ENCODE data around the gene PLAGL2.

PLAGL2 gene

DNA sequence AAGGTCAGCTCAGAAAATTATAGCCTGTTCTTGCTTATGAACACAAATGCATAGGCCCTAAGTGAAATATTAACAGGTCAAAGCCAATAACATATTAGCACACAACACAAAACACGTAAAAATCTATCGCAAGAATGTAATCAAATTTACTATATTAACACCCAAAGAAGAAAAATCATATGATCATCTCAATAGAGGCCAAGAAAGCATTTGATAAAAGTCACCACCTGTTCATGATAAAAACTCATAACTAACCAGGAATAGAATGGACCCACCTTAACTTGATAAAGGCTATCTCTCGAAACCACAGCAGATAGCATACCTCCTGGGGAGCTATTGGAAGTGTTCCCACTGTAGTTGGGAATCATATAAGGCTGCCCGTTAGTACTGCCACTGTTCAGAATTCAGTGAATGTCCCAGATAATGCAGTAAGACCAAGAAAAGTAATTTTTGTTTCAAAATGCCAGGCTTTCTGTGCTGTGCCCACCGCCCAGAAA, 21.8 kb upstream of the PLAGL2 start:
- Histone ChIP-seq H3K9ac (ENCODE audit: low read length) (no peak overlapping the region), H3K4me3 (ENCODE audit: low read depth in 1 of 2, low read length in 2 of 2) (no peak overlapping the region), H3K36me3 (ENCODE audit: insufficient read depth, low read length) (peaks cover 49% of the 10 kb centered on the region), H3K4me1 (ENCODE audit: insufficient read depth, low read length) (no peaks in the 10 kb centered on the region), H3K9me3 (ENCODE audit: low read length) (no peaks in the 10 kb centered on the region), H3K27me3 (ENCODE audit: control insufficient read depth in 1 of 2, insufficient read depth in 2 of 2, low read length in 2 of 2) (no peaks in the 10 kb centered on the region), H3K27ac (ENCODE audit: low read depth, low read length) (no peak overlapping the region)

DNA sequence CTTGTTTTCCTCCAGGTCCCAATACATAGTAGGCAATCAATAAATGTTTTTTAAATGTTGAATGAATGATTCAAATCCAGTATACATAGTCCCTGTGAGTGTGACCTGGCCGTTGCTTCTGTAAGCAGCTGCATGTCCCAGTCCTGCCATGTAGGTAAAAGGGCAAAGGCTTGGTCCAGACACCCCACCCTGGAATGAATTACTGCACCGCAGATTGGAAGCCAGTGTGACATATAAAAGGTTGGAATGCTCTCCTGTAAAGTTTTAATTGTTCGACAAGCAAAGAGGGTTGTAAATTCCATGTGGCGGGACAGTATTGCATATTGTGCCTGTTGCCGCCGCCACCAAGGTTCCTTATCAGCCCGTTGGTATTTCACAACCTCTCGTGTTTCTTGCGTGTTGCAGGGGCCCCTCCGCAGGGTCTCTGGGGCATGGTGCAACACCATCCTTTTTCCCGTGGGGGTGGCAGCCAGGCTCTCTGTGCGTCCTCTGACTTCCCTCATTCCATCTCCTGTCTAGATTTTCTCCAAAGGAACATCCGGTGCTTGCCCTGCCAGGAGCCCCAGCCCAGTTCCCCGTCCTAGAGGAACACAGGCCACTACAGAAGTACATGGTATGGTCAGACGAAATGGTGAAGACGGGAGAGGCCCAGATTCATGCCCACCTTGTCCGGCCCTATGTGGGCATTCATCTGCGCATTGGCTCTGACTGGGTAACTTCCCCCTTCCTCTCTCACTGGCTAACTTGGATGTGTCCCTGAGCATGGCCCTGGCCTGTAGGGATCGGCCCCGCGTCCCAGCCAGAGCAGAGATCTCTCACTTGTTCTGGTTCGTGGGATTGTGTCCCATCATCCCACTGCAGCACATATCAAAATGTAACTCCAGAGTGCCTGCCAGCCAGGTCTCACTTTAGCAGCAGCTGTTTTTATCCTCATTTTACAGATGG, 20.5 kb upstream of the PLAGL2 start:
- H3K4me1 ChIP-seq (ENCODE audit: insufficient read depth, low read length): no peaks in the 10 kb centered on the region
- H3K27me3 ChIP-seq (ENCODE audit: control insufficient read depth in 1 of 2, insufficient read depth in 2 of 2, low read length in 2 of 2): no peaks in the 10 kb centered on the region
- H3K9me3 ChIP-seq (ENCODE audit: low read length): no peaks in the 10 kb centered on the region
- H3K4me3 ChIP-seq (ENCODE audit: low read depth in 1 of 2, low read length in 2 of 2): no peak overlapping the region
- no peak overlapping the region for H3K27ac ChIP-seq (ENCODE audit: low read depth, low read length)
- no peak overlapping the region for H3K9ac ChIP-seq (ENCODE audit: low read length)
- peaks cover 50% of the 10 kb centered on the region for H3K36me3 ChIP-seq (ENCODE audit: insufficient read depth, low read length)

DNA sequence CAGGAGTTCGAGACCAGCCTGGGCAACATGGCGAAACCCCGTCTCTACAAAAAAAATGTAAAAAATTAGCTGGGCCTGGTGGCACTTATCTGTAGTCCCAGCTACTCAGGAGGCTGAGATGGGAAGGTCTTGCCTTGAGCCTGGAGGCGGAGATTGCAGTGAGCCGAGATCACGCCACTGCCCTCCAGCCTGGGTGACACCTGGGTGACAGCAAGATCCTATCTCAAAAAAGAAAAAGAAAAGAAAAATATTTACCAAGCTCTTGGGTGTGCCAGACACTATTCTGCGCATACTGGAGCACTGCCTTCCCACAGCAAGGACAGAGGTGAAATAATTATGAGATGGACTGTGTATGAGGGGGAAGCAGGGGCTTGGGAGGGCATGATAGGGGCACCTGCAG, 19.8 kb upstream of the PLAGL2 start:
- Histone ChIP-seq H3K36me3 (ENCODE audit: insufficient read depth, low read length) (peaks cover 48% of the 10 kb centered on the region), H3K9me3 (ENCODE audit: low read length) (no peaks in the 10 kb centered on the region), H3K9ac (ENCODE audit: low read length) (no peak overlapping the region), H3K27me3 (ENCODE audit: control insufficient read depth in 1 of 2, insufficient read depth in 2 of 2, low read length in 2 of 2) (no peaks in the 10 kb centered on the region), H3K4me1 (ENCODE audit: insufficient read depth, low read length) (no peaks in the 10 kb centered on the region), H3K27ac (ENCODE audit: low read depth, low read length) (no peak overlapping the region), H3K4me3 (ENCODE audit: low read depth in 1 of 2, low read length in 2 of 2) (no peak overlapping the region)

DNA sequence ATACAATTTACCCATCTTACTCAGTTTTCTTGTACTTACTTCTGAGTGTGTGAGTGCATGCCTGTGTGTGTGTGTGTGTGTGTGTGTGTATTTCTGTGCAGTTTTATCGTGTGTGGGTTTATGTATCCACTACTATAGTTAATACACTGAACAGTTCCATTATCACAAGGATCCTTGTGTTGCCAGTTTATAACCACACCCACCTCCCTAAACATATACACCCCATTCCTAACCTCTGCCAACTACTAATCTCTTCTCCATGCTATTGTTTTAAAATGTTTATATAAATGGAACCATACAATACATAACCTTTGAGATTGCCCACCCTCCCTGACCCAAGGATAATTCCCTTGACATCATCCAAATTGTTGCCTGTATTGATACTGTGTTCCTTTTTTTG, 18.8 kb upstream of the PLAGL2 start:
- Histone ChIP-seq H3K9me3 (ENCODE audit: low read length) (no peaks in the 10 kb centered on the region), H3K36me3 (ENCODE audit: insufficient read depth, low read length) (peaks cover 41% of the 10 kb centered on the region), H3K9ac (ENCODE audit: low read length) (no peak overlapping the region), H3K4me1 (ENCODE audit: insufficient read depth, low read length) (no peaks in the 10 kb centered on the region), H3K4me3 (ENCODE audit: low read depth in 1 of 2, low read length in 2 of 2) (no peak overlapping the region), H3K27me3 (ENCODE audit: control insufficient read depth in 1 of 2, insufficient read depth in 2 of 2, low read length in 2 of 2) (no peaks in the 10 kb centered on the region), H3K27ac (ENCODE audit: low read depth, low read length) (no peak overlapping the region)

DNA sequence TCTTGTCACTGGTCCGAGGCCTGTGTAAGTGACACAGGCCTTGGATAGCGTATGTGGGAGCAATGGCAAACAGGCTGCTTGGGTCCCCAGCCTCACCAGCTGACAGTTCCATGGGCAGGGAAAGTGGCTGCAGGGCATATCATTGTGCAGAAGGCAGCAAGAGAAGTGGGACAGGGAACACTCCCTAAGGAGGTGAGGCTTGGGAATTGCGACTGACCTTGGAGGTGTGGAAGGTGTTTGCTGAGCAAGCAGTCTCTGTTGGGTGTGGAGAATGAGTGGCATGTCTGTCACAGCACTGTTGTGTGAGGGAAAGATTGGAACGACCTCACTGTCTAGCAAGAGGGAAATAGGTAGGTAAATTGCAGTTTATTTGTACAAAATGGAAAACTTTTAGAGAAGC, 16.9 kb upstream of the PLAGL2 start:
- Histone ChIP-seq H3K27ac (ENCODE audit: low read depth, low read length) (no peak overlapping the region), H3K4me3 (ENCODE audit: low read depth in 1 of 2, low read length in 2 of 2) (no peak overlapping the region), H3K27me3 (ENCODE audit: control insufficient read depth in 1 of 2, insufficient read depth in 2 of 2, low read length in 2 of 2) (no peaks in the 10 kb centered on the region), H3K9me3 (ENCODE audit: low read length) (no peaks in the 10 kb centered on the region), H3K36me3 (ENCODE audit: insufficient read depth, low read length) (peaks cover 31% of the 10 kb centered on the region), H3K4me1 (ENCODE audit: insufficient read depth, low read length) (no peaks in the 10 kb centered on the region), H3K9ac (ENCODE audit: low read length) (no peak overlapping the region)

DNA sequence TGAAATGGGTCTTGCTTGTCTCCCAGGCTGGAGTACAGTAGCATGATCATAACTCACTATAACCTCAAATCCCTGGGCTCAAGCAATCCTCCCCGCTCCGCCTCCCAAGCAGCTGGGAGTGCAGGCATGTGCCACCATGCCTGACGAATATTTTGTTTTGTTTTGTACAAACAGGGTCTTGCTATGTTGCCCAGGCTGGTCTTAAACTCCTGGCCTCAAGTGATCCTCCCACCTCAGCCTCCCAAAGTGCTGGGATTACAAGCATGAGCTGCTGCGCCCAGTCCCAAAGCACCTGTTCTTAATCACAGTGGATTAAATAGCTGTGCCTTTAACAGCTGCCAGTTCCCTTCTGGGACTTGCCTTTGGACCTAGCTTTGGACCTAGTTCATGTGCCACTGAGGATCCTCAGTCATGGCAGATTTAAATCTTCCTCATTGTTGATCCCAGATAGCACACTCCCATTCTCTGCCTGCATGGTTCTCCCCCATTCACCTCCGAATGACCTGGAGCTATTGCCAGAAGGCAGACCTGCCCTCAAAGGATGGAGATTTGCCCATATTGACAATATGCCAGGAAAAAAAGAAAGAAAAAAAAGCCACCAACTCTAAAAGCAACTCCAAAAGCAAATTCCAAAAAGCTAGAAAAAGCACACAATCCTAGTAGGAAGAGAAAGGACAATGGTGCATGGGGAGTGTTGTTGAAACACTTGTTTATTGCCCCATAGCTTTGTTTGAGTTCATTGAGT, 10.8 kb upstream of the PLAGL2 start:
- Histone ChIP-seq H3K4me3 (ENCODE audit: low read depth in 1 of 2, low read length in 2 of 2) (no peak overlapping the region), H3K36me3 (ENCODE audit: insufficient read depth, low read length) (peaks cover 34% of the 10 kb centered on the region), H3K9ac (ENCODE audit: low read length) (no peak overlapping the region), H3K4me1 (ENCODE audit: insufficient read depth, low read length) (no peaks in the 10 kb centered on the region), H3K27ac (ENCODE audit: low read depth, low read length) (no peak overlapping the region), H3K9me3 (ENCODE audit: low read length) (no peaks in the 10 kb centered on the region), H3K27me3 (ENCODE audit: control insufficient read depth in 1 of 2, insufficient read depth in 2 of 2, low read length in 2 of 2) (no peaks in the 10 kb centered on the region)

DNA sequence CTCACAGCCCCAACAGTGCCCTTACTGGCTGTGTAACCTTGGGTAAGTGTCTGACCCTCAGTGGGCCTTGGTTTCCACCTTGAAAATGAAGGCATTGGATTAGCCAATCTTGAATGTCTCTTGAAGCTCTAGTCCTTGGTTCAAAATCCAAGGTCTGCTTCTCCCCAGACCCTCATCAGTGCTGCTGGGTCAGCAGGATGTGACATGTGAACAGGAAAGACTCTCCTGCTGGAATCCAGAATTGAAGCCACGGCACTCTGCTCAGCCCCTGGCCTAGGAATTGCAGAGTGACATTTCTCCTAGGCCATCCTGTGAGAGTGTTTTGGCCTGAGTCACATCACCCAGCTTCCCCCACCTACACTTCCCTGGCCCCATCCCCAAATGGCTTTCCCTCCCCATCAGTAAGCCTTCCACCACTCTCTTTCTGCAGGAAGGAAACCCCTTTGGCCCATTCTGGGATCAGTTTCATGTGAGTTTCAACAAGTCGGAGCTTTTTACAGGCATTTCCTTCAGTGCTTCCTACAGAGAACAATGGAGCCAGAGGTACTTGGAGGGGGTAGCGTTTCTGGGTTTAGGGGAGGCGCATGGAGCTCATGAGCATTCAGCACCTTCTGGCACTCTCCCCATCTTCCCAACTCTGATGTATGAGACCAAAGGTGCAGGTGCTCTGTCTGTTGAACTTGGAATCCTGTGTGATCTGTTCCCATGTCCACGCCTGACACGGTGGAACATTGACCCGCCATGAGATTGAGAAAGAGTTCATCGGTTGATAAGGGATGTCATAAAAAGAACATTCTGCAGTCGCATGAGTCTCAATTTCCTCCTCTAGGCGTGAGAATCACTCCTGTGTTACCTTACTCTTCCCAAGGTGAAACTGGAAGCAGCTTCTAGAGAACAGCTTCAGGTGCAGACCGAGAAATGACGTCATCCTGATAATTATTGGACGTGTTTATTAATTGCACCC, 8.9 kb upstream of the PLAGL2 start:
- Histone ChIP-seq H3K27me3 (ENCODE audit: control insufficient read depth in 1 of 2, insufficient read depth in 2 of 2, low read length in 2 of 2) (no peaks in the 10 kb centered on the region), H3K4me3 (ENCODE audit: low read depth in 1 of 2, low read length in 2 of 2) (no peak overlapping the region), H3K9ac (ENCODE audit: low read length) (no peak overlapping the region), H3K27ac (ENCODE audit: low read depth, low read length) (no peak overlapping the region), H3K36me3 (ENCODE audit: insufficient read depth, low read length) (peaks cover 36% of the 10 kb centered on the region), H3K4me1 (ENCODE audit: insufficient read depth, low read length) (no peaks in the 10 kb centered on the region), H3K9me3 (ENCODE audit: low read length) (no peaks in the 10 kb centered on the region)

DNA sequence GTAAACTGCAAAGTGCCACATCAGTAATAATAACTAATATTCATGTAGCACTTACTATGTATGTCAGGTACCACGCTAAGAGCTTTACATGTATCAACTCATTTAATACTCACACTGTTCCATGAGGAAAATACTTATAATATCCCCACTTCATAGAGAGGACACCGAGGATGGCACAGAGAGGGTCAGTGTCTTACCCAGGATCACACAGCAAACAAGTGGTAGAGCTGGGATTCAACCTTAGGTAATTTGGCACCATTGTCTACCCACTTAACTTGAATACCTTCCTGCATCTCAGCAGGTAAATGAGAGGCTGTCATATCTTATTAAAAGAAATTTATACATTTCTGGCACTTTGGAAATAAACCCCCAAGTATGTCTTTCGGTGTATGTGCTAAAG, 8.2 kb upstream of the PLAGL2 start:
- H3K4me1 ChIP-seq (ENCODE audit: insufficient read depth, low read length): no peaks in the 10 kb centered on the region
- H3K27ac ChIP-seq (ENCODE audit: low read depth, low read length): no peak overlapping the region
- no peaks in the 10 kb centered on the region for H3K27me3 ChIP-seq (ENCODE audit: control insufficient read depth in 1 of 2, insufficient read depth in 2 of 2, low read length in 2 of 2)
- no peak overlapping the region for H3K9ac ChIP-seq (ENCODE audit: low read length)
- no peaks in the 10 kb centered on the region for H3K9me3 ChIP-seq (ENCODE audit: low read length)
- no peak overlapping the region for H3K4me3 ChIP-seq (ENCODE audit: low read depth in 1 of 2, low read length in 2 of 2)
- H3K36me3 ChIP-seq (ENCODE audit: insufficient read depth, low read length): peaks cover 39% of the 10 kb centered on the region

DNA sequence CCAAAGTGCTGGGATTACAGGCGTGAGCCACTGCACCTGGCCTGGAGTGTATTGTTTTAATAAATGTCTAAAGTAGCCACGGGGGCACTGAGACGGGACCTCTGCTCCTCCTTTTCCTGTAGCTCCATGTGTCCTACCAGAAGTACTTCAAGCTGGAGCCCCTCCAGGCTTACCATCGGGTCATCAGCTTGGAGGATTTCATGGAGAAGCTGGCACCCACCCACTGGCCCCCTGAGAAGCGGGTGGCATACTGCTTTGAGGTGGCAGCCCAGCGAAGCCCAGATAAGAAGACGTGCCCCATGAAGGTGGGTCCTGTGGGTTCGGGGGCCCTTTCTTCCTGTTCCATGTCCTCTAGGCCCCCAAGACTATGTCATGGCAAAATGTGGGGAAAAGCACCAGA, 7.6 kb upstream of the PLAGL2 start:
- no peaks in the 10 kb centered on the region for H3K27me3 ChIP-seq (ENCODE audit: control insufficient read depth in 1 of 2, insufficient read depth in 2 of 2, low read length in 2 of 2)
- H3K4me3 ChIP-seq (ENCODE audit: low read depth in 1 of 2, low read length in 2 of 2): no peak overlapping the region
- H3K9me3 ChIP-seq (ENCODE audit: low read length): no peaks in the 10 kb centered on the region
- H3K27ac ChIP-seq (ENCODE audit: low read depth, low read length): no peak overlapping the region
- H3K9ac ChIP-seq (ENCODE audit: low read length): no peak overlapping the region
- H3K36me3 ChIP-seq (ENCODE audit: insufficient read depth, low read length): peaks cover 44% of the 10 kb centered on the region
- no peaks in the 10 kb centered on the region for H3K4me1 ChIP-seq (ENCODE audit: insufficient read depth, low read length)

DNA sequence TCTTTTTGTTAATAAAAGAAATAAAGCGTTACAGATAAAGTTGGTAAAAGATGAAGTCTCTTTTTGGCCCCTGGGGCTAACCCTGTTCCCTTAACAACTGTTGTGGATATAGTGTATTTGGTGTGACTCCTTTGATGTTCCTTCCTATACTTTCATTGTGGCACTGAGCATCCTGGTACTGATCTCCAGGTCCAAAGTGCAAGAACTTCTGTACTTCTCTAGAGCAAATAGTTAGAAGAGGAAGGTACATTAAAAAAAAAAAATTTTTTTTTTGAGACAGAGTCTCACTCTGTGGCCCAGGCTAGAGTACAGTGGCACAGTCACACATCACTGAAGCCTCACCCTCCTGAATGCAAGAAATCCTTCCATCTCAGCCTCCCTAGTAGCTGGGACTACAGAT, 6.3 kb upstream of the PLAGL2 start:
- Histone ChIP-seq H3K4me3 (ENCODE audit: low read depth in 1 of 2, low read length in 2 of 2) (no peak overlapping the region), H3K9me3 (ENCODE audit: low read length) (no peaks in the 10 kb centered on the region), H3K4me1 (ENCODE audit: insufficient read depth, low read length) (peaks cover 2% of the 10 kb centered on the region), H3K9ac (ENCODE audit: low read length) (no peak overlapping the region), H3K36me3 (ENCODE audit: insufficient read depth, low read length) (peaks cover 47% of the 10 kb centered on the region), H3K27me3 (ENCODE audit: control insufficient read depth in 1 of 2, insufficient read depth in 2 of 2, low read length in 2 of 2) (no peaks in the 10 kb centered on the region), H3K27ac (ENCODE audit: low read depth, low read length) (no peak overlapping the region)
